ENCODE data around the gene ARID2.

Gene ARID2

DNA sequence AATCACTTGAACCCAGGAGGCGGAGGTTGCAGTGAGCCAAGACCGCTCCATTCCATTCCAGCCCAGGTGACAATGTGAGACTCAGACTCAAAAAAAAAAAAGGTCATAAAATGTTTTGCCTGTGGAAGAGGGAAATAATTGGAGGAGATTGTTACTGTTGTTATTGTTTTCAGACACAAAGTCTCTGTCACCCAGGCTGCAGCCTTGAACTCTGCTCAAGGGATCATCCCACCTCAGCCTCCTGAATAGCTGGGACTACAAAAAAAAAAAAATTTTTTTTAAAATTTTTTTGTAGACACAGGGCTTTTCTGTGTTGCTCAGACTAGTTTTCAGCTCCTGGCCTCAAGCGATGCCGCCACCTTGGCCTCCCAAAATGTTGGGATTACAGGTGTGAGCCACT, 33.9 kb downstream of the ARID2 start:
- no peak for DNase-seq (ENCODE audit: low read depth in 3 of 3)

DNA sequence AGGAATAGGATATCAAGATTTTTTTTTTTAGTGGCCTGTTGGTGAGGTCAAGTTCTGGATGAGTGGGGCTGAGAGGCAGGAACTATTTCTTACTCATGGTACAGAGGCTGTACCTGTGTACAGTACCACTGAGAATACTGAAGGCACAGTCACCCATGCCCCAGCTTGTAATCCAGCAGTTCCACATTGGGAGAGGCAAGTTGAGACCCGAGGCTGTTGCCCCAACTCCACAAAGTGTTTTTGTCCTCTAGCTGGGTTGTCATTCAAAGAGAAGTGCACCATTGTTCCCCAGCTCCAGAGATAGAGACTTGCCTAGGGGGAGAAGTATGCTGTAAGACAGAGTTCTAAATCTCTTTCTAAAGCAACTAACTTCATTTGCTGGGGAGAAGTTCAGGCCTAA, 38.7 kb downstream of the ARID2 start:
- DNase-seq (ENCODE audit: low read depth in 3 of 3): no peak

GRCh38 chr12:45773747-45774146, 44.2 kb downstream of the ARID2 start:
- no peak for DNase-seq (ENCODE audit: low read depth in 3 of 3)

DNA sequence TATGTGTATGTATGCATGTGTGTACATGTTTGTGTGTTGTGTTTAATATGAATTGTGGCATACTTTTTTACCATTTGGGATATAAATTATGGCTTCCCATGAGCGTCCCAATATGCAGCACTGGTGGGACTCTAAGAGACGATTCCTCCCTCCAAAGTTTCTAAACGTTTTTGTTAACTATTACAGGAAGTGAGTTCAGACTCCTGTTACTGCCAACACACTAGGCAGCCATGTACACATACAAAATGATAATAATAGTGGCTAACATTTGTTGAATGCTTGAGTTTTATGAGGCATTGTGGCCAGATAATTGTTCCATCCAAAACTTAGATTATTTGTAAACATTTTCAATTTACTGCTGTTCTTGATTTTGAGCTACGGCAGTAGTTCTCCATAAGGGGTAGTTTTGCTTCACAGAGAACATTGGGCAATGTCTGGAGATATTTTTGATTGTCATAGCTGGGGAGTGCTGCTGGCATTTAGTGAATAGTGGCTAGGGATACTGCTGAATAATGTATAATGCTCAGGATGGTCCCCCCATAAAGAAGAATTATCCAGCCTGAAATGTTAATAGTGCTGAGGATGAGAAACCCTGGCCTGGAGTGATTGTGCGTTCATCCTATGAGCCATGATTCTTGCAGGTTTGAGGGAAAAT, 45.1 kb downstream of the ARID2 start:
- no peak for DNase-seq (ENCODE audit: low read depth in 3 of 3)

DNA sequence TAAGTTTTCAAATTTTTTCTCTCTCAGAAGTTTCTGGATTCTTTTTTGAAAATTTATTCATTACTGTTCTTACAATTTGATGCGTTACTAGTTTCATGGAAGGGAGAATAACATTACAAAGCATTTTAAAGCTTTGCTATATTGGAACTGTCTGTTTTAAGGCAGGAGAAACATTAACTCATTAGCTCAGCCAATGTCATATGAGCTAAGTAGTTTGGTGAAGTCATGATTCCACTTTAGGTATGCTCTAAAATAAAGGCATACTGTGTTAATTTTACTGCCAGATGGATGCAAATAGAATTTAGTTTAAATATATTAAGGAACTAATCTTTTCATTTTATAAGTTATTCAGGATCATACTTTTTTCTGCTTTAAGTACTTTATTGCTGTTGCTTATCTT, 46.0 kb downstream of the ARID2 start:
- DNase-seq (ENCODE audit: low read depth in 3 of 3): no peak

DNA sequence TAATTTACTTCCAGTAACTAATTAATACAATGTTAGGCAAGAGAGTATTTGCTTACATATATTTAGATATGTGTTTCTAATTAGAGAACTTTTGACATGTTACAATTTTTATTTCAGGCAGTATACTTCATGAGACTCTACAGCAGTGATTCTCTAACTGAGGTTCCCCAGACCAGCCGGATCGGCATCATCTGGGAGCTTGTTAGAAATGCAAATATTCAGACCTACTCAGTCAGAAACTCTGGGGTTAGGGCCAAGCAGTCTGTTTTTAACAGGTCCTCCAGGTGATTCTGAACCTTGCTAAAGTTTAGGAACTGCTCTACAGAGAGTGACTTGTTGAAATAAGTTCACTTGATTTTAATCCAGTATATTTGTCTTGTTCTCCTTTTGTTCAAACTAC, 46.5 kb downstream of the ARID2 start:
- no peak for DNase-seq (ENCODE audit: low read depth in 3 of 3)

- DNase-seq (ENCODE audit: low read depth in 3 of 3): no peak
Measured at GRCh38 chr12:45779936-45780335, 50.4 kb downstream of the ARID2 start.

GRCh38 chr12:45781080-45781479, 51.6 kb downstream of the ARID2 start:
- no peak for DNase-seq (ENCODE audit: low read depth in 3 of 3)

DNA sequence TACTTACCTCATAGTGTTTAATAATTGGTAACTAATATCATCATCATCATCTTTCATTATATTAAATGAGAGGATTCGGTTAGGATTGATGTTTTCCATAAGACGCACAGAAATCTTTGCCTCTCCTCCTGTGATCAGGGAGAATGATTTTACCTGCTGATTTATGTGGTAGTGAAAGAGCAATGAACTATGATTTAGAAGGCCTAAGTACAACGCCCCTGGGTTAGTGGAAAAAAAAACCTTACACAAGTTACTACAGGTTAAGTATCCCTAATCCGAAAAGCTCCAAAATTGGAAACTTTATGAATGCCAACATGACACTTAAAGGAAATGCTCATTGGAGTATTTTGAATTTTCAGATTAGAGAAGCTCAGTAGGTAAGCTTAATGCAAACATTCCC, 55.8 kb downstream of the ARID2 start:
- DNase-seq (ENCODE audit: low read depth in 3 of 3): no peak

DNA sequence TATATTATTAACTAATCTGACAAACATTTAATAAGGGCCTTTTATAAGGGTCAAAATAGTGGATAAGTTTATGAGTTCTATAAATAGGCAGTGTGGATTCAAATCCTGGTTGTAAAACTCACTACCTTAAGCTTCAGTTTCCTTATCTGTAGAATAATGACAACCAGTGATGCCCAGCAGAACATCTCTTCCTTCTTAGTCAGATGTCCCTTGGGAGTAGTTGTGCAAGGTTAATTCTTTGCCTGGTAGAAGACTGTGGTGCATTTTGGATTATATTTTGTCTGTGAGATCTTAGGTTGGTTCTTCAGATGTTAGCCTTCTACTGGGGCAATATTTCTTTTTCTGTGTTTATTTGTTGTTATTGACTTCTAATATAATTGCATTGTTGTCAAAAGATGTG, 59.5 kb downstream of the ARID2 start:
- DNase-seq (ENCODE audit: low read depth in 3 of 3): no peak

DNA sequence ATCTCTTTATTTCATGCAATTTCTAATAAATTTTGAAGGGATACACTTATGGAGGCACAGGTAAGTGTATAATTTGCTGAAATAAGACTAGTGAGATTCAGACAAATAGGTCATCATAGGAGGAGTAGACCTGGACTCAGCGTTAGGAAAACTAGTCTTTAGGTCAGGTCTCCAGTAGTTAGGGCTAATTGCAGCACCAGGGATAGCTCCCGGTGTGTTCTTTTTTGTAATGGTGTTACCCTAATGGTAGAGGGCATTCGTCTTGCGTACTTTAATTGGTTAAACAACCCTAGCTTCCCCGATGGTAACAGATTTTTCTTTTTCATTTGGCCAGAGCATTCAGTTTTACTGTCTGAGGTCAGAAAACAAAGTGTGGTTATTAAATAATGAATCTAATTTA, 64.9 kb downstream of the ARID2 start:
- DNase-seq (ENCODE audit: low read depth in 3 of 3): no peak

DNA sequence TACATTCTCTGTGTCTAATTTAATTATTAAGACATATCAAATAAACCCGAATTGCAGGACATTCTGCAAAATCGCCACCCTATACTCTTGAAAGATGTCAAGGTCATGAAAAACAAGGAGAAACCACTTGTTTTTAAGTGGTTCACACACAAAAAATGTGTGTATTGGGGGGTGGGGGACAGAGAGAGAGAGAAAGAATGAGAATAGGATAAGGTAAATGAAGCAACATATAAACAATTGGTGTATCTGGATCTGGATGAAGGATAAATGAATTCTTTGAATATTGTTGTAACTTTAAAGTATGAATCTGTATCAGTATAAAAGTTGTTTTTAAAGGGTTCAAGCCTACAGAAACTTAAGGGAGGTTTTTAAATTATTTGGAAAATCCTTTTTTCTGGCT, 72.1 kb downstream of the ARID2 start:
- DNase-seq (ENCODE audit: low read depth in 3 of 3): no peak

- DNase-seq (ENCODE audit: low read depth in 3 of 3): no peak
Measured at GRCh38 chr12:45803111-45803510, 73.6 kb downstream of the ARID2 start.

GRCh38 chr12:45816652-45817051, 87.1 kb downstream of the ARID2 start:
- DNase-seq (ENCODE audit: low read depth in 3 of 3): no peak

- DNase-seq (ENCODE audit: low read depth in 3 of 3): no peak
Measured at GRCh38 chr12:45827974-45828373, 98.5 kb downstream of the ARID2 start.

- DNase-seq (ENCODE audit: low read depth in 3 of 3): no peak
Measured at GRCh38 chr12:45828402-45828801, 98.9 kb downstream of the ARID2 start.

- no peak for DNase-seq (ENCODE audit: low read depth in 3 of 3)
Measured at GRCh38 chr12:45831590-45831989, 102.1 kb downstream of the ARID2 start.

DNA sequence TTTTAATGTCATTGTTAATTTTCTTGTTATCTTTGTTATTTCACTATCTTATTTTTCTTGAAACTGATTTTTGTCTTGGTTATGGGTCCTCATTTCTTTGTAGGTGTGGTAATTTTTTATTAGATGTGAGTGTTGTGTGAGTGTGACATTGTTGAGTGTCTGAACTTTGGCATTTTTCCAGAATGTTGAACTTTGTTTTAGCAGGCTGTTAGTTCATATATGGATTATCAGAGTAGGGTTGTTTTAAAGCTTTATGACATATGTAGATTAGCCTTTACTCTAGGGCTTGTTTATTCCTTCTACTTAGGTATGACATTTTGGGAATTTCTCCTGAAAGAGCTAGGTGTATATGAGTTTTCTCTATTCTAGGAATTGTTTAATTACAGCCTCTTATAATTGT, 103.9 kb downstream of the ARID2 start:
- no peak for DNase-seq (ENCODE audit: low read depth in 3 of 3)

DNA sequence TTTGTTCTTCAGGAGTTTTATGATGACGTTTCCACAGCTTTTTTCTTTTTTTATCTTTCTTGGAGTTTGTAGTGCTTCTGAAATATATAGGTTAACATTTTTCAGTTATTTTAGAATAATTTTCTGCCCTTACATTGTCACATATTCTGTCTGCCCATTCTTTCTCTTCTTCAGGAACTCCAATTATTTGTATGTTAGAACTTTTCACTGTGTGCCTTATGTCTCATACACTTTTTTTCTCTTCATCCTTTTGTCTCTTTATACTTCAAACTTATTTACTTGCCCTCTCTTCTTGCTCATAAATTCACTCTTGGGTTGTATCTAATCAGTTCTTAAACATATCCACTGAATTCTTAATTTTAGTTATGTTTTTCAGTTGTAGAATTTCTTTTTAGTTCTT, 105.3 kb downstream of the ARID2 start:
- no peak for DNase-seq (ENCODE audit: low read depth in 3 of 3)

GRCh38 chr12:45839917-45840316, 110.4 kb downstream of the ARID2 start:
- DNase-seq (ENCODE audit: low read depth in 3 of 3): no peak

- DNase-seq (ENCODE audit: low read depth in 3 of 3): no peak
Measured at GRCh38 chr12:45849289-45849688, 119.8 kb downstream of the ARID2 start.

- DNase-seq (ENCODE audit: low read depth in 3 of 3): no peak
Measured at GRCh38 chr12:45850302-45850701, 120.8 kb downstream of the ARID2 start.

DNA sequence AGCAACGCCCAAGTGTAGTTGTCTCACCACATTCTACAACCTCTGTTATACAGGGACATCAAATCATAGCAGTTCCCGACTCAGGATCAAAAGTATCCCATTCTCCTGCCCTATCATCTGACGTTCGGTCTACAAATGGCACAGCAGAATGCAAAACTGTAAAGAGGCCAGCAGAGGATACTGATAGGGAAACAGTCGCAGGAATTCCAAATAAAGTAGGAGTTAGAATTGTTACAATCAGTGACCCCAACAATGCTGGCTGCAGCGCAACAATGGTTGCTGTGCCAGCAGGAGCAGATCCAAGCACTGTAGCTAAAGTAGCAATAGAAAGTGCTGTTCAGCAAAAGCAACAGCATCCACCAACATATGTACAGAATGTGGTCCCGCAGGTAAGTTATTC, 123.0 kb downstream of the ARID2 start:
- no peak for DNase-seq (ENCODE audit: low read depth in 3 of 3)

GRCh38 chr12:45853550-45853949, 124.0 kb downstream of the ARID2 start:
- no peak for DNase-seq (ENCODE audit: low read depth in 3 of 3)
